ENCODE data around the gene TENM3. TPM values are rescaled to one million over a fixed set of nuclear protein-coding genes. Genes with fewer than 3 reads are reported as not detected.

The TENM3 gene
- total and polyA plus RNA-seq, 2 of the 8 experiments (the other 6 are each of a cell fraction or from before 2014, with no cell fraction given) = 36.9 to 69.3 TPM

- TF ChIP-seq RAD21 (IDR thresholded peaks at IDR 0.05 in 1 of 2, conservative IDR thresholded peaks at IDR 0.05 in 1 of 2; ENCODE audit: low read depth in 2 of 2, low read length in 2 of 2) (no peak), BACH1 (IDR thresholded peaks at IDR 0.05; ENCODE audit: low read length) (no peak), PHF8 (conservative IDR thresholded peaks at IDR 0.05; ENCODE audit: low read depth, low read length) (no peak), CHD7 (IDR thresholded peaks at IDR 0.05; ENCODE audit: insufficient replicate concordance, low read length) (no peak)
These were observed 75.1 kb downstream of the TENM3 start (continued) for GRCh38 chr4:182318256-182318655.
